Loucy (cell line): ENCODE results near the gene CLDN25.
"Not testable (repeated sequence)": the region's sequence is repeated elsewhere in the genome, so short reads cannot be mapped to it uniquely, and the experiment has no call there.

Experiments used
- H2AFZ ChIP-seq: fragments of 200-600 bp; sonication (generic); 2 replicates; pipeline ENCODE4 v1.6.0; 2016; ENCODE audit warnings: antibody characterized with exemption, mild to moderate bottlenecking, low read length, moderate library complexity
- H3F3A ChIP-seq: fragments of 200-600 bp; 2 replicates; pipeline ENCODE4 v1.6.0; 2016; ENCODE audit warnings: antibody characterized with exemption, low read depth, mild to moderate bottlenecking
- H3K27me3 ChIP-seq: fragments of 200-600 bp; sonication (generic); 2 replicates; pipeline ENCODE4 v1.6.1; 2014; ENCODE audit warnings: low read length, mild to moderate bottlenecking; ENCODE audit not compliant: insufficient read depth, poor library complexity, severe bottlenecking
- H3K36me3 ChIP-seq: fragments of 200-600 bp; sonication (generic); 2 replicates; pipeline ENCODE4 v1.6.1; 2016; ENCODE audit warnings: low read length; ENCODE audit not compliant: insufficient read depth
- H3K4me1 ChIP-seq: fragments of 200-600 bp; sonication (generic); 2 replicates; pipeline ENCODE4 v1.5.1; 2014; ENCODE audit warnings: low read length, mild to moderate bottlenecking; ENCODE audit not compliant: insufficient read depth, poor library complexity, severe bottlenecking
- H3K4me2 ChIP-seq: fragments of 200-600 bp; sonication (generic); 2 replicates; pipeline ENCODE4 v1.6.0; 2014; ENCODE audit warnings: antibody characterized with exemption, low read length, low read depth, mild to moderate bottlenecking; ENCODE audit not compliant: poor library complexity, severe bottlenecking
- H3K4me3 ChIP-seq: fragments of 200-600 bp; sonication (generic); 2 replicates; pipeline ENCODE4 v1.5.1; 2014; ENCODE audit warnings: low read length, mild to moderate bottlenecking, mixed read lengths; ENCODE audit not compliant: poor library complexity, severe bottlenecking
- H3K79me2 ChIP-seq: fragments of 200-600 bp; sonication (generic); 2 replicates; pipeline ENCODE4 v1.6.1; 2014; ENCODE audit warnings: low read length; ENCODE audit not compliant: insufficient read depth
- H3K9ac ChIP-seq: fragments of 200-600 bp; sonication (generic); 2 replicates; pipeline ENCODE4 v1.6.0; 2014; ENCODE audit warnings: mild to moderate bottlenecking, low read depth, low read length, moderate library complexity; ENCODE audit not compliant: poor library complexity, severe bottlenecking
- H3K9me2 ChIP-seq: fragments of 200-600 bp; sonication (generic); replicated peaks from 2 replicates; pipeline ENCODE4 v1.6.1; 2016; ENCODE audit warnings: low read depth, low read length, mixed read lengths
- H3K9me3 ChIP-seq: fragments of 200-600 bp; sonication (generic); 2 replicates; pipeline ENCODE4 v1.6.1; 2014; ENCODE audit warnings: mild to moderate bottlenecking, antibody characterized with exemption, low read length, low read depth; ENCODE audit not compliant: insufficient read depth
- H4K20me1 ChIP-seq: fragments of 200-600 bp; sonication (generic); 2 replicates; pipeline ENCODE4 v1.6.0; 2014; ENCODE audit warnings: antibody characterized with exemption, low read length, mild to moderate bottlenecking; ENCODE audit not compliant: insufficient read depth, poor library complexity, severe bottlenecking
- CTCF ChIP-seq: fragments of 200-600 bp; sonication (generic); conservative IDR thresholded peaks from 2 replicates; pipeline ENCODE4 v1.5.1; 2014; ENCODE audit warnings: mild to moderate bottlenecking, antibody characterized with exemption, low read length
- EZH2phosphoT487 ChIP-seq: fragments of 200-600 bp; IDR thresholded peaks from 2 replicates; pipeline ENCODE4 v1.6.1; 2018; ENCODE audit warnings: antibody characterized with exemption, mild to moderate bottlenecking, moderate library complexity, borderline replicate concordance

CLDN25 gene

GRCh38 chr11:113781682-113782081 lies 2.1 kb downstream of the CLDN25 start:
- Histone ChIP-seq H3K79me2 (no peaks in the 10 kb centered on the region), H3K4me3 (no peak overlapping the region), H3K4me1 (no peaks in the 10 kb centered on the region), H3K27me3 (no peaks in the 10 kb centered on the region), H2AFZ (no peak overlapping the region), H3F3A (no peaks in the 10 kb centered on the region), H3K9me3 (no peaks in the 10 kb centered on the region), H3K9me2 (no peaks in the 10 kb centered on the region), H3K36me3 (no peaks in the 10 kb centered on the region), H3K4me2 (no peak overlapping the region), H3K9ac (no peak overlapping the region), H4K20me1 (no peaks in the 10 kb centered on the region)
- no peak for TF ChIP-seq CTCF
- no peak for TF ChIP-seq EZH2phosphoT487

- no peaks in the 10 kb centered on the region for H3F3A ChIP-seq
- no peak overlapping the region for H3K4me2 ChIP-seq
- no peaks in the 10 kb centered on the region for H3K4me1 ChIP-seq
- H3K9ac ChIP-seq, result no peak overlapping the region
- H3K9me3 ChIP-seq, result no peaks in the 10 kb centered on the region
- H3K79me2 ChIP-seq, result no peaks in the 10 kb centered on the region
- H3K36me3 ChIP-seq, result no peaks in the 10 kb centered on the region
- no peak overlapping the region for H2AFZ ChIP-seq
- no peaks in the 10 kb centered on the region for H3K9me2 ChIP-seq
- no peak overlapping the region for H3K4me3 ChIP-seq
- H3K27me3 ChIP-seq, result no peaks in the 10 kb centered on the region
- no peaks in the 10 kb centered on the region for H4K20me1 ChIP-seq
- TF ChIP-seq CTCF, result no peak
- TF ChIP-seq EZH2phosphoT487, result no peak
These were observed 2.5 kb downstream of the CLDN25 start for GRCh38 chr11:113782134-113782533.

- not testable (repeated sequence) for H3K4me1 ChIP-seq, H3K9me2 ChIP-seq, H3K36me3 ChIP-seq, H3F3A ChIP-seq, H3K27me3 ChIP-seq, H3K4me3 ChIP-seq, H3K9me3 ChIP-seq, H2AFZ ChIP-seq, H3K9ac ChIP-seq, H3K79me2 ChIP-seq, H3K4me2 ChIP-seq, H4K20me1 ChIP-seq
These were observed 9.4 kb downstream of the CLDN25 start for GRCh38 chr11:113789016-113789415.

- no peak overlapping the region for H3K4me2 ChIP-seq
- H3K9me3 ChIP-seq, result no peaks in the 10 kb centered on the region
- no peaks in the 10 kb centered on the region for H4K20me1 ChIP-seq
- no peaks in the 10 kb centered on the region for H3K27me3 ChIP-seq
- no peak overlapping the region for H2AFZ ChIP-seq
- no peak overlapping the region for H3K9ac ChIP-seq
- H3K79me2 ChIP-seq, result no peaks in the 10 kb centered on the region
- no peak for TF ChIP-seq EZH2phosphoT487
- TF ChIP-seq CTCF, result no peak
- no peaks in the 10 kb centered on the region for H3F3A ChIP-seq
- H3K9me2 ChIP-seq, result no peaks in the 10 kb centered on the region
- H3K4me3 ChIP-seq, result no peak overlapping the region
- no peaks in the 10 kb centered on the region for H3K4me1 ChIP-seq
- no peaks in the 10 kb centered on the region for H3K36me3 ChIP-seq
These were observed 10.2 kb downstream of the CLDN25 start for GRCh38 chr11:113789675-113790320.
